Large intestine (tissue), 3 donors: Measurements from ENCODE around the gene TASP1. TPM values are rescaled to one million over a fixed set of nuclear protein-coding genes. Genes with fewer than 3 reads are reported as not detected.

Experiments used
- DNase-seq, 2 donors: peaks; one replicate each; pipeline versions ENCODE4 v3.0.0 to v3.0.0-alpha.2; 2013
- H3K27ac ChIP-seq: one replicate; pipeline ENCODE4 v1.5.1; 2013; ENCODE audit warnings: low read length
- H3K27me3 ChIP-seq: 2 replicates; pipeline ENCODE4 v1.6.1; 2013; ENCODE audit warnings: low read length; ENCODE audit not compliant: control insufficient read depth, insufficient read depth
- H3K36me3 ChIP-seq: 2 replicates; pipeline ENCODE4 v1.6.1; 2013; ENCODE audit warnings: low read length; ENCODE audit not compliant: control insufficient read depth, insufficient read depth
- H3K4me1 ChIP-seq: one replicate; pipeline ENCODE4 v1.6.1; 2013; ENCODE audit warnings: low read length; ENCODE audit not compliant: control insufficient read depth, insufficient read depth
- H3K4me3 ChIP-seq: one replicate; pipeline ENCODE4 v1.5.1; 2013; ENCODE audit warnings: low read length
- H3K9me3 ChIP-seq: one replicate; pipeline ENCODE4 v1.6.1; 2013; ENCODE audit warnings: mild to moderate bottlenecking, low read depth, low read length, moderate library complexity; ENCODE audit not compliant: control insufficient read depth
- WGBS: methylation state at CpG from one replicate; pipeline ENCODE4 v1.1.5; 2013; ENCODE audit warnings: low lambda C conversion rate; ENCODE audit not compliant: insufficient coverage; 5-methylcytosine and 5-hydroxymethylcytosine counted together
- polyA plus RNA-seq: library from polyadenylated mRNA; unstranded; fragments of 120-200 nt; gene quantifications from one replicate; pipeline ENCODE4 v1.2.1, GENCODE V29; 2013

TASP1 gene
- polyA plus RNA-seq, 1 donor, result 12.8 TPM

DNA sequence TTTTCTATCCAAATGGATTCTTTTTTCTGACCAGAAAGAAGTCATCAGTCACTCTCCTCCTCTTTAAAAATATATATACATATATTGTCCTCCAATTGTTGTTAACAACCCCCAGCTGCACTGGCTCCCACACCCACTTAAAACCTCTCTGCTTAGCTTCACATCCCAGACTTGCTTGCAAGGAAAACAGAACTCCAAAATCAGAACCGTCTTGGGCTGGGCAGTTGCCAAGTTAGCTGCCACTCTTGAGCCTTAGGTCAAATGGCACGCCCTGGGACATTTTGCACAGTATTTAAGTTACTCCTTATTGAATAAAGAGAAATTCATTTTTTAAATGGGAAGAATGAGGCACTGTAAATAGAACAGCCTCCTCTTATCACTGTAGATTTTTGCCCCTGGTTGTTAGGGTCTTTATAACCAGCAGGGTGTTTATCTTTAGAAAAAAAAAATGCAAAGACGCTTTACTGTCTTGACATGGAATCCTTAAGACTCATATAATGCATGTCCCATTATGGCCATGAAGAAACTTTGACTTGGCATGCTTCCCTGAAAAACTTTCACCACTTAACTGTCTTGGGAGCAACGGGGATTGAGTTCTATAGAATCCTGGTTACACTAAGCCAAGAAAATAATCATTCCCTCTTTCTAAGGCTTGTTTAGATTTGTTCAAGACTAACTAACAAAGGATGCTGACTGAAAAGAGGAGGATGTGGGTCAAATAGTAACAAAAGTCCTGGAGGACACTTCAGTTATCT, 213.2 kb downstream of the TASP1 start:
- Histone ChIP-seq H3K36me3 (peaks cover 6% of the 10 kb centered on the region), H3K9me3 (no peaks in the 10 kb centered on the region), H3K4me3 (no peak overlapping the region), H3K27ac (no peak overlapping the region), H3K4me1 (no peaks in the 10 kb centered on the region), H3K27me3 (no peaks in the 10 kb centered on the region)
- DNase-seq, result no peak
- no CpG with 5 or more reads among the region's 4 CpGs for WGBS

DNA sequence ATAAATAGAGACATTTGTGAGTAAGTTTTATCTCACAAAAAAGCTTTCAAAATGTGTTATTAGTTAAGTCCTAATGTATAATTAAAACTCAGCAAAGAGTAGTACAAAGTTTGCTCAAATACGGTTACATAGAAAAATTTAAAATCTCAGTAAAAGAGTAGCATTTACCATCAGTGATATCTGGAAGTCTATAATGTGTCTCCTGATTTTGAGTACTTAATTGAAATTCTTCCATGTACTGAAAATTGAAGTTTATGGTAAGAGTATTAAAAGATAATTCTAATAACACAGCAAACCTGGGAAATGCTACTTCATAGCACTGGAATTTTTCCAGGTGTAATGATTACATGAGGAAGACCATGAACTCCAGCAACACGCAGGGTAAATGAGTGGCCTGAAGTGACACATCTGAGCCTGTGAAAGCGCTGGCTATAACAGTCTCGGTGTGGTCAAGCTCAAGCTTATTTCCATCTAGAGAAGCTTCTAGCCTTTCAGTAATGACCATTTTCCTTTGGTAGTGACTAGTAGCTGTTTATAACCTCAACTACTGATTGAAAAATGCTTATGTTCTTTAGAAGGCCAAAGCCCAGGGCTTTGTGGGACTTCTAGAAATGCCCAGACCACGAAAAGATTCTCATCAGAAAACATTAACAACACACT, 214.4 kb downstream of the TASP1 start:
- Histone ChIP-seq H3K36me3 (peaks cover 3% of the 10 kb centered on the region), H3K27me3 (no peaks in the 10 kb centered on the region), H3K4me3 (no peak overlapping the region), H3K9me3 (no peaks in the 10 kb centered on the region), H3K4me1 (peaks cover 2% of the 10 kb centered on the region), H3K27ac (no peak overlapping the region)
- DNase-seq, result peak in 1 of 2 donors; percentile 14
- WGBS, result 90% methylated on average over 2 of the region's 5 CpGs

DNA sequence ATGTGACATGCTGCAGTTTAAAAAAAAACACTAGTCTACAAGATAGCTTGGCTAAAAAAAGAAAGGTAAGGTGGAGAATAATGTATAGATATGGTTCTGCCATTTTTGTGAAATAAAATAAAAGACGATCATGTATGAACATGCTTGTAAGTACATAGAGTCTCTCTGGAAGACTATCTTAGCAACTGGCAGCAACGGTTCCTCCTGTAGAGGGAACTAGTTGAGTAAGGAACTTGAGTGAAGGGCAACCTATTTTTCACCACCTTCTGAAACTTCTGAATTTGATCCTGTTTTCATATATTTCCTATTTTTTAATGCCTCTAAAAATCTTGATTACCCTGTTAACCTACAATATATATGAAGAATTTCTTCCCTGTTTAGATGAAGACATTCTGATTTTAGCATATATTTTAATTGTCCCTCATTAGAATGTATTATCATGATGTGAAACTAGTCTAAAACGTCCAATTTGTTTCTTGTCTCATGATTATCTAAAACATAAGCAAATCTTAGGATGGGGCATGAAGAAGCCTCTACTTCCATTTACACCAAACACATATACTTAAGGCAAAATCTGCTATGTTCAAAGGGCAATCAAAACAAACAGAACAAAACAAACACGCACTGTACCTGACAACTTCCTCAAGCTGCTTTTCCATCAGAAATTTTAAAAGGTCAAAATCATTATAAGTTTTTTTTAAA, 215.1 kb downstream of the TASP1 start:
- Histone ChIP-seq H3K4me3 (no peak overlapping the region), H3K36me3 (no peaks in the 10 kb centered on the region), H3K4me1 (peaks cover 2% of the 10 kb centered on the region), H3K27me3 (no peaks in the 10 kb centered on the region), H3K9me3 (no peaks in the 10 kb centered on the region), H3K27ac (no peak overlapping the region)
- 90% methylated on average over 3 of the region's 4 CpGs for WGBS
- DNase-seq, result no peak

DNA sequence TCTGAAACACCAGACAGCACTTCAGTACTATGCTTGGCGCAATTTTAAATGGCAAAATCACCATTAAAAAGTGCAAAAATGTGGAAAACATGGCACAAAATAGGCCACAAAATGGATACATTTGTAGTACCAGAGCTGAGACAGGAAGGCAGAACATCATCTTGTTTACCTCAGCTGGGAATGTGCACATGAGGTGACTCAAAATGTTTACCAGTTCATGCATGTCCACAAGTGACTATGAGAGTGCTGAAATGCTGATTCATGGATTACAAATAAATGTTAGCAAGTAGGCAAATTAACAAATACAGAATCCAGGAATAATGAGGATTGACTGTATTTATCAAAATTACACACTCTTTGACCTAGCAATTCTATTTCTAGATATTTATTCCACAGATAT, 216.1 kb downstream of the TASP1 start:
- no peaks in the 10 kb centered on the region for H3K27me3 ChIP-seq
- 100% methylated on average over 1 of the region's 1 CpG for WGBS

DNA sequence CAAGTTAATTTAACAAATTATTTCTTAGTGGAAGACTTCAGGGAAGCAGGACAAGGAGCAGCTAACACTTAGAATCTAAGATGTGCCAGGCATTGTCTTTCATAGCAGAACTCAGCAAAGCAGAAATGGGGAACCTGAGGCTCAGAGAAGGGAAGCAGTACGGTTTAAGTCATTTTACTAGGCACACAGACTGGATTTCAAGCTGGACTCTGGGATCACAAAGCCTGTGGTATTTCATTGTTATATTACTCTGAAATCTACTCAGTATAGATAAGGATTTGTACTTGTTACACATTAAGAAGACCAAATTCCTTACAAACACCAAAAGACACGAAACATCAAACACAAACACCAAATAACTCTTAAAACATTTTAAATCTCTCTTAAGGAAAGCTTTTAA, 218.1 kb downstream of the TASP1 start:
- Histone ChIP-seq H3K27ac (no peak overlapping the region), H3K36me3 (peaks cover 10% of the 10 kb centered on the region), H3K27me3 (no peaks in the 10 kb centered on the region), H3K4me3 (no peak overlapping the region), H3K4me1 (peaks cover 2% of the 10 kb centered on the region), H3K9me3 (no peaks in the 10 kb centered on the region)
- peak in 1 of 2 donors; percentile 21 for DNase-seq
- whole genome bisulfite sequencing, result no CpG with 5 or more reads among the region's 2 CpGs

More for the DNA sequence above, 216.1 kb downstream of the TASP1 start:
- H3K36me3 ChIP-seq, result no peaks in the 10 kb centered on the region
- DNase-seq, result no peak
- no peak overlapping the region for H3K4me3 ChIP-seq
- H3K9me3 ChIP-seq, result no peaks in the 10 kb centered on the region
- peaks cover 2% of the 10 kb centered on the region for H3K4me1 ChIP-seq
- H3K27ac ChIP-seq, result no peak overlapping the region

DNA sequence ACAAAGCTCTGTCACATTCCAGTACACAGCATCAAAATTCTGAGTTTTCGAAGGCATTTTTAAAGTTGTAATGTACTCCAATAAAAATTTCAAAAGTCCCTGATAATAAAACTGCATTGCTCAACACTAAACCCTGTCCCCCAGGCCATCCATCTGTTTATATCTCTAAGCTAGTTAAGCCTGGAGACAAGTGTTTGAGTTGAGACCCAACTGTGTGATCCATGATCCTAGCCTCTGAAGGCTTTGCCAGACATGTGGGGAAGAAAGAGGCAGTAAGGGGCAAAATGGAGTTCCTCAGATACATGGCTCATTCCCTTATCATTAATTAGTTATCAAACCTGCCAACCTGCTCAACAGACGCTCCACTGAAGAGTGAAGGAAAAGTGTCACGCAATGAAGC, 219.3 kb downstream of the TASP1 start:
- Histone ChIP-seq H3K4me1 (peaks cover 2% of the 10 kb centered on the region), H3K27ac (no peak overlapping the region), H3K9me3 (no peaks in the 10 kb centered on the region), H3K27me3 (no peaks in the 10 kb centered on the region), H3K36me3 (peaks cover 10% of the 10 kb centered on the region), H3K4me3 (no peak overlapping the region)
- no peak for DNase-seq
- 60% methylated on average over 1 of the region's 3 CpGs for WGBS

DNA sequence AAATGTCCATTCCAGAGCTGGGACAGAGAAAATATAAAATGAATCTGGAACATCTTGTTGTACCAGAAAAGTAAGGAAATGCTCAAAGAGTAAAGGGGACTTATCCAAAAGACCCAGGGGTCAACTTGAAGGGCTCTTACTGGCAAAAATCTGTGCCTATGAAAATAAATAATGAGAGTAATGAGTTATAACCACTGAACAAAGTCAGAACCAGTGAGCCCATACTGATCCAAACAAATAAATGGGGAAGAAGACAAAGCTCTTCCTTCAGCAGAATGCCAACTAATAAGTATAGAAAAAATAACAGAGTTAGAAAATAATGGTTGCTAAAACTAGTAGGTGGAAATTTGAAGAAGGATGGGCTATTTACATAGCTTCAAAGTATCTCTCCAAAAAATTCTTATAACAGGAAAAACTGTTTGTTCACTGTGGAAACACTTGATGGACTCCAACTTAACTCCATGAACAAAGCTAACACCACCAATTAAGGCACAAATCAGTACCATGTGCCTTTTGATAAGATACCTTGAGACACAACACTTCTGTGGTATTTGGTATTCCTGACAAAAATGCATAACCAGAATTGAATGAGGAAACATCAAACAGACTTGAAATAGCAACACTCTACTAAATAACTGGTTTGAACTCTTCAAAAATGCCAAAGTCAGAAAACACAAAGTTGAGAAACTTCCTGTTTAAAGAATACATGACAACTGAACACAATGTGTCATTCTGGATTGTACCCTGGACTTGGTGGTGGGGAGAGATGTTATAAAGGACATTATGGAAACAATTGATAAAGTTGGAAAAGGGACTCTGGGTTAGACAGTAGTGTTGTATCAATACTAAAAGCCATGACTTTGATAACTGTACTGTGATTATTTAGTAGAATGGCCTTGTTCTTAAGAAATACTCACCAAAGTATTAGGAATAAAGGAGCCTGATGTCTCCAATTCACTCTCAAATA, 220.2 kb downstream of the TASP1 start:
- Histone ChIP-seq H3K4me3 (no peak overlapping the region), H3K27ac (no peak overlapping the region), H3K9me3 (no peaks in the 10 kb centered on the region), H3K4me1 (peaks cover 2% of the 10 kb centered on the region), H3K36me3 (peaks cover 10% of the 10 kb centered on the region), H3K27me3 (no peaks in the 10 kb centered on the region)
- peak in 1 of 2 donors; percentile 14 for DNase-seq

DNA sequence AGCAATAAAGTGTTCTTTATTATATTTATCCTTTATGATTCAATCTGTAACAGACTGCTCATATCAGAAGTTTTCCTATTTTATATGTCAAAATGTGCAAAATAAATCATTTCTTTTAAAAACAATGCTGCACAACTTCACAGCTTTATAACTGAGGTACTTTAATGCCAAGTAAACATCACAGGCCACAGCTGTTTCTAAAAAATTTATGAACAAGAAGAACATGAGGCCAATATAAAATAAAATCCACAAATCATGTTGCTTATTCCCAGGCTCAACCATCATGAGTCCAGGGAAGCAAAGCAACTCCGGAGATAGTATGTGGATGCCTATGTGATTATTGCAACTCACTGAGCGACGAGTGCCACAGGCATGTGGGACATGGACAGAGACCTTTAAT, 222.2 kb downstream of the TASP1 start:
- Histone ChIP-seq H3K27ac (no peak overlapping the region), H3K27me3 (no peaks in the 10 kb centered on the region), H3K4me1 (peaks cover 2% of the 10 kb centered on the region), H3K4me3 (no peak overlapping the region), H3K36me3 (peaks cover 10% of the 10 kb centered on the region), H3K9me3 (no peaks in the 10 kb centered on the region)
- no peak for DNase-seq
- WGBS, result no CpG with 5 or more reads among the region's 3 CpGs

DNA sequence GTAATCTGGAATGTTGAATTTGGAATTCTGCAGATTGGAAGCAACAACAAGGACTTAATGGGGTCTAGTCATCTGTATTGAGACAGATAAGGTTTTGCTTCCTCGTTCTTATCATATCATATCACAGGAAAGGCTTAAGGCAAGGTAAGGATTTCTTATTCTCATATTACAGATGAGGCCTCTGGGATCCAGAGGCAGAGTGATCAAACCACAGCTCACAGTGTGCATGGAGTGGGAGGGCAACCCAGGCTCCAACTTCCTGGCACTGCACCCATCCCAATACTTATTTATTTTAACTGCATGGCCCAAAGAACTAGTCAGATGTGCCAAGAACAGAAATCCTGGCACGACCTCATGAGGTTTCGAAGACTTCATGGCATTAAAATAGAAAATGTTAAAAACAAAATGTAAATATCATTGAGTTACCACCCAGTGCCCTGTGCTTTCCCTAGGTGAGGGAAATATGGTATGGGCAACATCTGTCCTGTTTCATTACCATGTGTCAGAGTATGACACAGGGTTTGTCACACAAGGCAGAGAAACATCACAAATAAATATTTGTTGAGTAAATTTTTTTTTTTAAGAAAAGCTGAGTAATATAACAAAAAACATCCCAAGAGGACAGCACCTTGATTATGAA, 225.8 kb downstream of the TASP1 start:
- 100% methylated on average over 2 of the region's 3 CpGs for WGBS
- no peak for DNase-seq

More for the DNA sequence above, 225.8 kb downstream of the TASP1 start:
- no peaks in the 10 kb centered on the region for H3K4me1 ChIP-seq
- no peaks in the 10 kb centered on the region for H3K9me3 ChIP-seq
- H3K27ac ChIP-seq, result no peak overlapping the region
- no peaks in the 10 kb centered on the region for H3K27me3 ChIP-seq
- peaks cover 10% of the 10 kb centered on the region for H3K36me3 ChIP-seq
- H3K4me3 ChIP-seq, result no peak overlapping the region
